IMR-90 (cell line): ENCODE measurements around the gene MYO9A. TPM values are rescaled to one million over a fixed set of nuclear protein-coding genes. Genes with fewer than 3 reads are reported as not detected.

Experiments used
- ATAC-seq: fragments of 200-7000 bp; cut with Tn5 transposase; 2 replicates; pipeline ENCODE4 v1.9.1; 2020; ENCODE audit warnings: low read depth, mild to moderate bottlenecking, moderate library complexity
- BruUV-seq: library from RNA; stranded (reverse); fragments of 400-500 nt; replicated peaks from 2 replicates; lab custom pipeline; 2021; lab: Mats Ljungman, UMichigan
- CTCF ChIA-PET: fragments of 300-600 bp; formaldehyde crosslinking; extraction: SDS; loops from one replicate; lab custom pipeline; 2021; ENCODE audit warnings: antibody characterized with exemption; lab: Yijun Ruan, JAX
- POLR2A ChIA-PET: fragments of 300-600 bp; sonication (Branson Sonifier 250); formaldehyde crosslinking; loops from one replicate; lab custom pipeline; 2022; ENCODE audit warnings: antibody characterized with exemption; ENCODE audit not compliant: unreplicated experiment; lab: Charles Lee
- DNase-seq: peaks from one replicate; pipeline ENCODE4 v3.0.0; 2013
- H2AFZ ChIP-seq: replicated peaks from 2 replicates; pipeline ENCODE3; 2013; ENCODE audit warnings: low read length, mild to moderate bottlenecking; ENCODE audit not compliant: poor library complexity
- H2AK5ac ChIP-seq: 2 replicates; pipeline ENCODE4 v1.6.1; 2013; ENCODE audit warnings: low read depth, low read length, inconsistent platforms
- H2AK9ac ChIP-seq: replicated peaks from 2 replicates; pipeline ENCODE3; 2013; ENCODE audit warnings: mild to moderate bottlenecking, low read depth, low read length, moderate library complexity; ENCODE audit not compliant: poor library complexity
- H2BK120ac ChIP-seq: 2 replicates; pipeline ENCODE4 v1.6.1; 2013; ENCODE audit warnings: low read depth, low read length, inconsistent platforms
- H2BK15ac ChIP-seq: 3 replicates; pipeline ENCODE4 v1.6.1; 2013; ENCODE audit warnings: low read depth, low read length, inconsistent platforms
- H2BK20ac ChIP-seq: 2 replicates; pipeline ENCODE4 v1.6.1; 2013; ENCODE audit warnings: low read depth, mild to moderate bottlenecking, inconsistent platforms, low read length, moderate library complexity
- H2BK5ac ChIP-seq: 2 replicates; pipeline ENCODE4 v1.6.1; 2013; ENCODE audit warnings: mild to moderate bottlenecking, low read depth, low read length, inconsistent platforms; ENCODE audit not compliant: poor library complexity, severe bottlenecking
- H3K14ac ChIP-seq: replicated peaks from 2 replicates; pipeline ENCODE4 v1.6.1; 2013; ENCODE audit warnings: low read depth, low read length, inconsistent platforms
- H3K18ac ChIP-seq: 2 replicates; pipeline ENCODE4 v1.6.1; 2013; ENCODE audit warnings: low read depth, low read length, control low read depth
- H3K23ac ChIP-seq: 2 replicates; pipeline ENCODE4 v1.6.1; 2013; ENCODE audit warnings: low read depth, low read length, inconsistent platforms
- H3K27ac ChIP-seq: 2 replicates; pipeline ENCODE4 v1.5.1; 2013; ENCODE audit warnings: mild to moderate bottlenecking, control low read depth, low read length; ENCODE audit not compliant: insufficient read depth
- H3K27me3 ChIP-seq: 2 replicates; pipeline ENCODE4 v1.6.1; 2013; ENCODE audit warnings: low read length; ENCODE audit not compliant: control insufficient read depth, insufficient read depth
- H3K36me3 ChIP-seq: 2 replicates; pipeline ENCODE4 v1.6.1; 2013; ENCODE audit warnings: low read length, mixed read lengths; ENCODE audit not compliant: control insufficient read depth, insufficient read depth
- H3K4ac ChIP-seq: 2 replicates; pipeline ENCODE4 v1.6.1; 2013; ENCODE audit warnings: low read depth, low read length, inconsistent platforms
- H3K4me1 ChIP-seq: 2 replicates; pipeline ENCODE4 v1.6.1; 2013; ENCODE audit warnings: low read length, mixed read lengths; ENCODE audit not compliant: control insufficient read depth, insufficient read depth
- H3K4me2 ChIP-seq: 2 replicates; pipeline ENCODE4 v1.6.1; 2013; ENCODE audit warnings: low read depth, mild to moderate bottlenecking, control low read depth, low read length, moderate library complexity
- H3K4me3 ChIP-seq: 2 replicates; pipeline ENCODE4 v1.5.1; 2013; ENCODE audit warnings: low read depth, mild to moderate bottlenecking, control low read depth, low read length, moderate library complexity; ENCODE audit not compliant: insufficient read depth
- H3K56ac ChIP-seq: 2 replicates; pipeline ENCODE4 v1.6.1; 2013; ENCODE audit warnings: low read length, inconsistent platforms; ENCODE audit not compliant: insufficient read depth; ENCODE audit errors: extremely low read depth
- H3K79me1 ChIP-seq, 2 experiments: 2 replicates each; pipeline ENCODE4 v1.6.1; 2013; ENCODE audit warnings: low read length in 2 of 2, inconsistent platforms in 1 of 2, low read depth in 1 of 2
- H3K9ac ChIP-seq: 2 replicates; pipeline ENCODE4 v1.6.1; 2013; ENCODE audit warnings: low read depth, low read length, control low read depth
- H3K9me1 ChIP-seq: 2 replicates; pipeline ENCODE4 v1.6.1; 2013; ENCODE audit warnings: low read length, inconsistent platforms; ENCODE audit not compliant: insufficient read depth
- H3K9me3 ChIP-seq: 2 replicates; pipeline ENCODE4 v1.6.1; 2013; ENCODE audit warnings: low read length; ENCODE audit not compliant: control insufficient read depth, insufficient read depth
- H4K20me1 ChIP-seq: 2 replicates; pipeline ENCODE4 v1.6.1; 2013; ENCODE audit warnings: low read length, inconsistent platforms; ENCODE audit not compliant: insufficient read depth
- H4K5ac ChIP-seq: 2 replicates; pipeline ENCODE4 v1.6.1; 2013; ENCODE audit warnings: mild to moderate bottlenecking, low read depth, low read length, control low read depth
- H4K8ac ChIP-seq, 2 experiments: 2 replicates each; pipeline ENCODE4 v1.6.1; 2013; ENCODE audit warnings: low read depth in 2 of 2, low read length in 2 of 2, control low read depth in 1 of 2, inconsistent platforms in 1 of 2
- H4K91ac ChIP-seq: 2 replicates; pipeline ENCODE4 v1.6.1; 2013; ENCODE audit warnings: low read depth, low read length, inconsistent platforms; ENCODE audit not compliant: insufficient read depth
- BHLHE40 ChIP-seq: fragments of 150-350 bp; IDR thresholded peaks from 2 replicates; pipeline ENCODE4 v1.6.1; 2016; ENCODE audit warnings: mild to moderate bottlenecking, low read depth, low read length
- CEBPB ChIP-seq: IDR thresholded peaks from 2 replicates; pipeline ENCODE4 v1.6.1; 2012; ENCODE audit warnings: low read depth, low read length, improper control_type of control experiment
- CHD1 ChIP-seq: IDR thresholded peaks from 2 replicates; pipeline ENCODE4 v1.6.1; 2012; ENCODE audit warnings: low read depth, low read length, improper control_type of control experiment
- CTCF ChIP-seq: conservative IDR thresholded peaks from 2 replicates; pipeline ENCODE4 v1.5.1; 2012; ENCODE audit warnings: mild to moderate bottlenecking, low read depth, low read length, improper control_type of control experiment
- ELK1 ChIP-seq: fragments of 150-350 bp; IDR thresholded peaks from 2 replicates; pipeline ENCODE4 v1.6.1; 2016; ENCODE audit warnings: low read depth, mild to moderate bottlenecking, low read length, moderate library complexity, borderline replicate concordance
- FOS ChIP-seq: fragments of 150-350 bp; IDR thresholded peaks from 2 replicates; pipeline ENCODE4 v1.6.1; 2016; ENCODE audit warnings: low read depth, low read length
- MAFK ChIP-seq: IDR thresholded peaks from 2 replicates; pipeline ENCODE4 v1.6.1; 2012; ENCODE audit warnings: low read depth, low read length, improper control_type of control experiment
- MAZ ChIP-seq: IDR thresholded peaks from 2 replicates; pipeline ENCODE4 v1.6.1; 2012; ENCODE audit warnings: low read depth, mild to moderate bottlenecking, low read length, improper control_type of control experiment, moderate library complexity, borderline replicate concordance
- MXI1 ChIP-seq: IDR thresholded peaks from 2 replicates; pipeline ENCODE4 v1.6.1; 2012; ENCODE audit warnings: low read depth, mild to moderate bottlenecking, low read length, moderate library complexity, borderline replicate concordance
- NFE2L2 ChIP-seq: fragments of 150-350 bp; IDR thresholded peaks from 2 replicates; pipeline ENCODE4 v1.6.1; 2016; ENCODE audit warnings: low read depth, mild to moderate bottlenecking, low read length
- POLR2A ChIP-seq: IDR thresholded peaks from 2 replicates; pipeline ENCODE4 v1.6.1; 2012; ENCODE audit warnings: mild to moderate bottlenecking, low read depth, low read length
- RAD21 ChIP-seq: IDR thresholded peaks from 2 replicates; pipeline ENCODE4 v1.6.1; 2012; ENCODE audit warnings: low read length, improper control_type of control experiment
- RCOR1 ChIP-seq: IDR thresholded peaks from 2 replicates; pipeline ENCODE4 v1.6.1; 2012; ENCODE audit warnings: mild to moderate bottlenecking, low read length, improper control_type of control experiment; ENCODE audit not compliant: insufficient replicate concordance
- RFX5 ChIP-seq: IDR thresholded peaks from 2 replicates; pipeline ENCODE4 v1.8.0; 2012; ENCODE audit warnings: low read depth, mild to moderate bottlenecking, low read length, moderate library complexity
- SMC3 ChIP-seq: fragments of 150-350 bp; IDR thresholded peaks from 2 replicates; pipeline ENCODE4 v1.6.1; 2016; ENCODE audit warnings: low read depth, mild to moderate bottlenecking, antibody characterized with exemption, low read length, moderate library complexity
- USF2 ChIP-seq: fragments of 150-350 bp; IDR thresholded peaks from 2 replicates; pipeline ENCODE4 v1.6.1; 2017; ENCODE audit warnings: mild to moderate bottlenecking, antibody characterized with exemption, low read length, low read depth
- WGBS, 2 experiments: methylation state at CpG; one replicate each; pipeline versions ENCODE4 v1.1.5 to v1.1.7; 2013; ENCODE audit warnings: missing lambda C conversion rate in 2 of 2; ENCODE audit not compliant: insufficient read length in 1 of 2; ENCODE audit errors: extremely low coverage in 2 of 2; 5-methylcytosine and 5-hydroxymethylcytosine counted together
- dilution Hi-C: fragments of 300-500 bp; cut with HindIII; formaldehyde crosslinking; loops from one replicate; pipeline ENCODE4 v1.14.3; 2018; ENCODE audit warnings: low sequenced_read_pairs; ENCODE audit not compliant: unreplicated experiment
- in situ Hi-C: fragments of 300-500 bp; cut with MboI; formaldehyde crosslinking; loops from 3 replicates; pipeline ENCODE4 v1.14.3; 2019; ENCODE audit warnings: low sequenced_read_pairs, inconsistent platforms, mixed read lengths
- intact Hi-C: fragments of 100-400 bp; cut with micrococcal nuclease; formaldehyde crosslinking; loops from 2 replicates; pipeline ENCODE4 v1.10.0; 2022
- polyA plus RNA-seq, 3 experiments: library from polyadenylated mRNA; depleted of rRNA; stranded (reverse); fragments of >200 nt; gene quantifications; 2 replicates each; pipeline ENCODE4 v1.2.3, GENCODE V29; 2012; ENCODE audit warnings: low replicate concordance in 1 of 3
- total RNA-seq: library from RNA; depleted of rRNA; stranded (reverse); fragments of >200 nt; gene quantifications from 2 replicates; pipeline ENCODE4 v1.2.3, GENCODE V29; 2012

The MYO9A gene
- total and polyA plus RNA-seq, 2 of the 4 experiments (the other 2 are of a cell fraction) = 6.0 to 49.5 TPM

- no peak overlapping the region for H3K18ac ChIP-seq
- ChIA-PET POLR2A (interaction anchor here (0.6 kb wide), 1 partner anchor 23 kb away, joined by 4 read pairs; no protein-coding TSS in a partner anchor), CTCF (interaction anchor here (0.6 kb wide), 1 partner anchor 23 kb away, joined by 6 read pairs; no protein-coding TSS in a partner anchor)
- no peaks in the 10 kb centered on the region for H3K4me1 ChIP-seq
- H3K79me1 ChIP-seq = no peaks in the 10 kb centered on the region
- H3K4me3 ChIP-seq = no peak overlapping the region
- H4K91ac ChIP-seq = no peak overlapping the region
- no peak overlapping the region for H2BK20ac ChIP-seq
- H3K4me2 ChIP-seq = no peak overlapping the region
- no peak overlapping the region for H3K14ac ChIP-seq
- dilution Hi-C loops = no loop called here
- no peak overlapping the region for H3K27ac ChIP-seq
- H3K9me3 ChIP-seq = no peaks in the 10 kb centered on the region
- H3K9me1 ChIP-seq = 0 out of 2 replicates have a peak, but pooled peaks cover 2% of the 10 kb centered on the region
- TF ChIP-seq CTCF = no peak
- TF ChIP-seq RFX5 = no peak
- no peak for TF ChIP-seq FOS
- TF ChIP-seq MAFK = no peak
- no peak for TF ChIP-seq RAD21
- no peak for TF ChIP-seq USF2
- TF ChIP-seq ELK1 = no peak
- no peak for TF ChIP-seq MAZ
- TF ChIP-seq CHD1 = no peak
- TF ChIP-seq CEBPB = no peak
- no peak for TF ChIP-seq RCOR1
- TF ChIP-seq POLR2A = no peak
- TF ChIP-seq BHLHE40 = no peak
- no peak for TF ChIP-seq SMC3
- no peak for TF ChIP-seq MXI1
- no peak for TF ChIP-seq NFE2L2
- no peak overlapping the region for H2BK5ac ChIP-seq
- in situ Hi-C loops = no loop called here
- H3K9ac ChIP-seq = no peak overlapping the region
- H4K5ac ChIP-seq = no peak overlapping the region
- H2AFZ ChIP-seq = no peak overlapping the region
- H3K36me3 ChIP-seq = peaks cover 2% of the 10 kb centered on the region; the same call in 1 of the 2 replicates
- no peak overlapping the region for H2BK15ac ChIP-seq
- intact Hi-C loops = no loop called here
- H3K56ac ChIP-seq = no peak overlapping the region
- DNase-seq = no peak
- H2BK120ac ChIP-seq = no peak overlapping the region
- no peak overlapping the region for H2AK5ac ChIP-seq
- no TSS peak for BruUV-seq
- ATAC-seq = no peak
- no CpG with 5 or more reads among the region's 3 CpGs for WGBS, 2 experiments
- H3K23ac ChIP-seq = no peak overlapping the region
- H4K8ac ChIP-seq = no peak overlapping the region
- H4K20me1 ChIP-seq = no peaks in the 10 kb centered on the region
- H3K27me3 ChIP-seq = no peaks in the 10 kb centered on the region
- no peak overlapping the region for H2AK9ac ChIP-seq
- H3K4ac ChIP-seq = no peak overlapping the region
Measured at GRCh38 chr15:71892335-71892734, 225.6 kb downstream of the MYO9A start.
